HG02981 (cell line): ENCODE data around the gene OR5M11.
"Not testable (repeated sequence)": the region's sequence is repeated elsewhere in the genome, so short reads cannot be mapped to it uniquely, and the experiment has no call there.

Experiments
- ATAC-seq: cut with Tn5 transposase; IDR thresholded peaks from one replicate; pipeline ENCODE4 v1.9.1; 2021; ENCODE audit warnings: mild to moderate bottlenecking, moderate library complexity; ENCODE audit not compliant: unreplicated experiment

The OR5M11 gene

DNA sequence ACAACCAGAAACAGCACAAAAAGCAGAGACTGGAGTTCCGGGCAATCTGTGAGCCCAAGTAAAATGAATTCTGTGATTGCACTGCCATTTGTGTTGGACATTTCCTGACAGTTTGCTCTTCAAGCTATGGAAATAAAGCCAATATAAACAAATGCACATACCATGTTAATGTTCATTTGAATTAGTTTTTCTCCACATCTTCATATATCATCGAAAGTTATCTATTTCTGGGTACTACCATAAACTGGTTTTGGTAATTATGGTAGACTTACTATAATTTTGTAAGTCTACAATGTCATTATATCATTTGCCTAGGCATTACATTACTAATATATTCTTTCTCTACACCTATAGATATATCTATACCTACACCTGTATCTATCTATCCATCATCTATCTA is at the start of gene OR5M11:
TSS of gene OR5M11 (minus strand) at position 101 of the 400 bp plus-strand sequence. CDS start at position 101, 0 bp downstream.
- ATAC-seq: no peak

DNA sequence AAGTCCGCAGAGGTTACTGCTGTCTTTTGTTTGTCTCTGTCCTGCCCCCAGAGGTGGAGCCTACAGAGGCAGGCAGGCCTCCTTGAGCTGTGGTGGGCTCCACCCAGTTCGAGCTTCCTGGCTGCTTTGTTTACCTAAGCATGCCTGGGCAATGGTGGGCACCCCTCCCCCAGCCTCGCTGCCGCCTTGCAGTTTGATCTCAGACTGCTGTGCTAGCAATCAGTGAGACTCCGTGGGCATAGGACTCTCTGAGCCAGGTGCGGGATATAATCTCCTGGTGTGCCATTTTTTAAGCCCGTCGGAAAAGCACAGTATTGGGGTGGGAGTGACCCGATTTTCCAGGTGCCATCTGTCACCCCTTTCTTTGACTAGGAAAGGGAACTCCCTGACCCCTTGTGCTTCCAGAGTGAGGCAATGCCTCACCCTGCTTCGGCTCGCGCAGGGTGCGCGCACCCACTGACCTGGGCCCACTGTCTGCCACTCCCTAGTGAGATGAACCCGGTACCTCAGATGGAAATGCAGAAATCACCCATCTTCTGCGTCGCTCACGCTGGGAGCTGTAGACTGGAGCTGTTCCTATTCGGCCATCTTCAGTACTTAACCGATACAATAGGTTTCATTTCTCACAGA is 49.1 kb upstream of the OR5M11 start:
- not testable (repeated sequence) for ATAC-seq

DNA sequence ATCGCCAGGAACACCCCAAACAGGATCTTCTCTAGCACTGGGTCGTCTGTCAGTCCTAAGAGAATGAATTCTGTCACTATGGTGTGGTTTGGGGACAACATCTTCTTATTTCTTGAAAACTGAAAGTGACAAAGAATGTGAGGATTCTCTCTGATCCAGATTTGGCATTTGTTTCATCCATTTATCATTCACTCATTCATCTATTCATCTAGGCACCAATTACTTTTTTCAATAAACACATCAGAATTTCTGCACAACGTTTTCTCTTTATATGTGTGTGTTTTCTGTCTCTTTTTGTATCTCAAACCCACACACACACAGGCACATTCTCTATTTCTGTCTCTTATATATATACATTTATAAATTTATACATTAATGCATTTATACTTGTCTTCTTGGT is 34.6 kb upstream of the OR5M11 start, which contains the start of gene OR5M10:
TSS of gene OR5M10 (minus strand) at position 101 of the 400 bp plus-strand sequence. CDS start at position 101, 0 bp downstream.
- no peak for ATAC-seq

DNA sequence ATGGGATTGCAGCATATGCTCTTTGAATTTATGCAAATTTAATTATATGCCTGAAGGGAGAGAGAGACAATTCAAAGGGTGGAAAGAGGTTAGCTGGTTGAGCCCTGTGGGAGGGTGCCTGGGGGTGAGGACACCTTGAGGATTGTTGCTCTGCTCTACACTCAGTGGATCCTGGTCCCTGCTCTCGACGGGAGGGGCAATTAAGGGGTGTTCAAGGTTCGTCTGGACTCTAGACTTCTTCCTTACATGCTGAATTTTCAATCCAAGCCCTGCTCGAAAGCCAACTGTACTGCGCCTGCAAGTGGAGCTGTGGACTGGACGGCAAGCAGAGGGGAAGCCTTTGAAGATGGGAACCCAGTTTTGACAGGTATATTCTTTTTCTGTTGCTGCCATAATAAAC is 15.5 kb upstream of the OR5M11 start:
- ATAC-seq: no peak

DNA sequence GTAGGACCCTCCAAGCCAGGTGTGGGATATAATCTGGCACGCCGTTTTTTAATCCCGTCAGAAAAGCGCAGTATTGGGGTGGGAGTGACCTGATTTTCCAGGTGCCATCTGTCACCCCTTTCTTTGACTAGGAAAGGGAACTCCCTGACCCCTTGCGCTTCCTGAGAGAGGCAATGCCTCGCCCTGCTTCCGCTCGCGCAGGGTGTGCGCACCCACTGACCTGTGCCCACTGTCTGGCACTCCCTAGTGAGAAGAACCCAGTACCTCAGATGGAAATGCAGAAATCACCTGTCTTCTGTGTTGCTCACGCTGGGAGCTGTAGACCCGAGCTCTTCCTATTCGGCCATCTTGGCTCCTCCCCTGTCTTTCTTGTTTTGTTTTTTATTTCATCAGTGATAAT is 11.6 kb upstream of the OR5M11 start:
- not testable (repeated sequence) for ATAC-seq

DNA sequence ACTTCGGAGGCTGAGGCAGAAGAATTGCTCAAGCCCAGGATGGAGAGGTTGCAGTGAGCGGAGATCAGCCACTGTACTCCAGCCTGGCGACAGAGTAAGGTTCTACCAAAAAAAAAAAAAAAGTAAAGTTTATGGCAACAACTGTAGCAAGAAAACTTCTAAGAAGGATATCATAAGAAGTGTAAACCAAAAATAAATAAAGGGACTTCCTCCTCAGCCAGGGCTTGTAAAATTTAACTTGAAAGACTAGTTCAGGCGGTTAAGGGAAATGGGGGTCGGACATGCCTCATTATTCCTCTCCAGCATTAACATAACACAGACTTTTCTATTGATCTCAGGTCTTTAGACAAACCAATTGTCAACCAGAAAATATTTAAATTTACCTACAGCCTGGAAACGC is 2.5 kb upstream of the OR5M11 start:
- ATAC-seq: no peak

DNA sequence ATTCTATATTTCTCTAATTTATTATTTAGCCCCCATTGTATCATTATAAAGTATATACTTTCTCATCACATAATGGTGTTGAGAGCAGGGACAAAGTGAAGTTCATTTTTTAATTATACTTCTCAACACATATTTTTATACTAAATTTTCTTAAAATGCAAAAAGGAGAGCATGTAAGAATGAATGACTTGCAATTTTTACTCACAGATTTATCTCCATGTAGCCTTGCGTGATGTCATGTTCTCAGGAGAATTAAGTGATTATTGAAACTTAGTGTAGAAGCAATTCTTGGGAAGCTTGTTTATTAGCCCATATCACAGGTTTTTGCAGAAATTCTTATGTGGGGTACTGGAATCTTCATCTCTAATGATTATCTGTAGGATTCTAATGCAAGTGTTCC is 682 bp upstream of the OR5M11 start:
- ATAC-seq: no peak

DNA sequence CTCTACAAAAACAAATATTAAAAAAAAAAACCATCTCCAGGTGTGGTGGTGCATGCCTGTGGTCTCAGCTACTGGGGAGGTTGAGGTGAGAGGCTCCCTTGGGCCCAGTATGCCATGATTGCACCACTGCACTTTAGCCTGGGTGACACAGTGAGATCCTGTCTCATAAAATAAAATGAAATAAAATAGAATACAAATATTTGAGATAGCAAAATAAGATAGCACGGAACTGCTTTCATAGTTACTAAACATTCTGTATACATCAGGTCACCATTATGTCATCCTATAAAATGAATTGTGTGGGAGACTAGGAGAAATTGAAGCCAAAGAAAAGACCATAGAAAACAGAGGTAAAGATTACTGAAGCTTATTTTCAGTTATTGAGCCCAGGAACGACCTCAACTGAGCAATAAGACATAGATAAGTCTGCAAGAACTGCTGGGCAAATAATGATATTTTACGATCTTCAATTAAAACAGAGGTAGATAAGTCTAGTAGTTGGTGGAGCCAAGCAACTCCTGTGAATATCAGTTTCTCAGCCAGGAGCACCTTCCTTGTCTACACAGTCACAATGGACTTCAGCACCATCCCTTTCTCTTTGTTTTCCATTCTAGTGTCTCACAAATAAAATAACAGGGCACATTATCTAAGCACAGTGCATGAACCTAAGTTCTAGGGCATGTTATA is 9.9 kb downstream of the OR5M11 start:
- no peak for ATAC-seq

DNA sequence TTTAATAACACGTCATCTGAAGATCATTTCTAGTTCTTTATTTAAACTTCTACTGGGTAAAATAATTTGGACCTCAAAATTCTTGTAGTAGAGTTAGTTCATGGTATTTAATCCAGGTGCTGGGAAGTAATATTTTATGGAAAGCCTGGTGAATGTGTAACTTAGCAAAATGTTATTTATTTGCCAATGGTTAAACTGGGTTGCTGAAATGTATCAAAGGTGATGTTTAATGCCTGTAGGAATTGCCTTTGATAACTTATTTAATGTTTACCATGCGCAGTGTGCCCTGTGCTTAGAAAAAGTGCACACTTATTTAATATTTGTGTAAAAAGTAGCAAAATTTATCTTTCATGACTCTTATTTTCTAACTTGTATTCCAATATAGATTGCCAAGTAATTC is 11.2 kb downstream of the OR5M11 start:
- no peak for ATAC-seq

DNA sequence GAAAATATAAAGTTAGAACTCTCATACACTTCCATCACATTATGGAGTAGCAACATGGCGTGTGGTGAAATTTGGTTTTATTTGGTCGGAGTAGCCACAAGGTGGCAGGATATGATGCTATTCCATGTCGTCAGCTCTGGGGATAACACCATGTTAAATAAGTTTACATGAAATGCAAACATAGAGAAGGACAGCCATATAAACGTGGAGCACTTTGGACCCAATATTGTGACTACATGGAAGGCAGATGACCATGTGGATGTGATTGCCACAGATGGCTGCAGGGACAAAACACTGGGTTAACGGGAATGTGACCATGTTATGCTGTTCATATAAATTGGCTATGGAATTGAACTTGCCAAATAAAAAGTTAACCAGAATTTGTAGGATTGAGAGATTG is 21.0 kb downstream of the OR5M11 start:
- ATAC-seq: no peak

DNA sequence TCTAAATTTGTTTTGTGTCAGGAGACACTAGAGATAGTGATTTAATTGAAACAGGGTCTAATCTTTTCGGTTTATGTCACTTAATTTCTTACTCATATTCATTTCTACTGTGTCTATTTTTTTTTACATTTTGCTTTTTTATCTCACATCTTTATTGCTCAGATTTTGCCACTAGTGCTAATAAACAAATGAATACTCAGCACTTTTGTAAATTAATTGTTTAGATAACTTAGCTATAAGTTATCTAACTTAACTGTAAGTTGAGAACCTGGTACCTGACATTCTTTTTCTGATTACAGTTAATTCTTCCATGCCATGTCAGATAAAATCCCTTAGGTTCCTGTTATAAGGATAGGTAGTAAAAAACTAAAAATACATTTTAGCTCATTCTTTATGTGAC is 29.8 kb downstream of the OR5M11 start:
- ATAC-seq: no peak

DNA sequence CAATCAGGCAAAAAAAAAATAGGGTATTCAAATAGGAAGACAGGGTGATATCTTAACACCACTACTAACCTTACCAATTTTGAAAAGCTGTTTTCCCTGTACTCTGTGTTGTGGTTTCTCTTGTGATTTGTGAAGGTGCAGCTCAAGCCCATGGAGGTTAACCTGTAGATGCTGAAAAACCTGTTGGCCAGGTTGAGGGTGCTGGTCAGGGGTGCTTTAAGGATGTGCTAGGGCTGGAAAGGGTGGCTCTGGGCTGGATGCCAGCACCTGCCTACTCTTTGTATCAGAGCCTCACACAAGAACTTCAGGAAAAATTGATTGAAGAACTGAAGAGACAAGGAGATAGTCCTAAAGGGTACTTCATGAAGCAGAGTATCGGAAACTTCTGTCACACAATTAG is 33.6 kb downstream of the OR5M11 start:
- no peak for ATAC-seq

DNA sequence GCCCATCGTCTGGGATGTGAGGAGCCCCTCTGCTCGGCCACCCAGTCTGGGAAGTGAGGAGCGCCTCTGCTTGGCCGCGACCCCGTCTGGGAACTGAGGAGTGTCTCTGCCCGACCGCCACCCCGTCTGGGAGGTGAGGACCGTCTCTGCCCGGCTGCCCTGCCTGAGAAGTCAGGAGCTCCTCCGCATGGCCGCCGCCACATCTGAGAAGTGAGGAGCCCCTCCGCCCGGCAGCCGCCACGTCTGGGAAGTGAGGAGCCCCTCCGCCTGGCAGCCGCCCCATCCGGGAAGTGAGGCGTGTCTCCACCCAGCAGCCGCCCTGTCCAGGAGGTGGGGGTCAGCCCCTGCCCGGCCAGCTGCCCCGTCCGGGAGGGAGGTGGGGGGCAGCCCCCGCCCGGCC is 46.0 kb downstream of the OR5M11 start:
- no peak for ATAC-seq

DNA sequence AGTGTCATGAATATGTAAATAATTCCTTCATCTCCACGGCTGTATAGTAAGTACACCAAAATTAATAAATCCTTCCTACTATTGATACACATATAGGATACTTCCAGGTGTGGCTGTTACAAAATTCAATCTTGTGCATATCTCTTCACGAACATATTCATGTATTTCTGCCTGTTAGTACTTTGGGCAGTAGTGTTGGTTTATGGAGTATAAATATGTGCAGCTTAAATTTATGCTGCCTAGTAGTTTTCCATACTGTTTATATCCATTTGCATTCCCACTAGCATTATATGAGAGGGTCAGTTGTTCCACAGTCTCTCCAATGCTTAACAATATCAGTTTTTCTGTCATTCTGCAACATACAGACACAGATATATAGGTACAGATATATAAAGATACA is 47.9 kb downstream of the OR5M11 start:
- no peak for ATAC-seq
